Activated T-cell treated with anti-CD3 and anti-CD28 coated beads, Interleukin-2, amount 50 U/mL, for 72 hours (primary cell): ENCODE results near the gene PHGDH. TPM values are rescaled to one million over a fixed set of nuclear protein-coding genes. Genes with fewer than 3 reads are reported as not detected.

Source experiments
- ATAC-seq, 2 donors: fragments of 150-1000 bp; cut with Tn5 transposase; replicated peaks in 1 of 2; 2 replicates each; pipeline ENCODE4 v1.10.0; 2021; ENCODE audit warnings: moderate library complexity in 2 of 2, mild to moderate bottlenecking in 1 of 2
- DNase-seq, 2 donors: peaks; one replicate each; pipeline ENCODE4 v3.0.0; 2021 to 2022; ENCODE audit warnings: mixed read lengths in 1 of 2
- H3K27ac Mint-ChIP-seq: one replicate; pipeline ENCODE4 v1.8.0; 2022; ENCODE audit warnings: mild to moderate bottlenecking, moderate library complexity, mixed read lengths
- H3K27me3 Mint-ChIP-seq: one replicate; pipeline ENCODE4 v1.8.0; 2022; ENCODE audit warnings: low read depth, mixed read lengths
- H3K36me3 Mint-ChIP-seq, 2 donors: one replicate each; pipeline ENCODE4 v1.8.0; 2022; ENCODE audit warnings: mixed read lengths in 2 of 2, mild to moderate bottlenecking in 1 of 2; ENCODE audit not compliant: insufficient read depth in 2 of 2
- H3K4me1 Mint-ChIP-seq: one replicate; pipeline ENCODE4 v1.8.0; 2022; ENCODE audit warnings: low read depth, mixed read lengths
- H3K4me3 Mint-ChIP-seq, 2 donors: one replicate each; pipeline ENCODE4 v1.8.0; 2022; ENCODE audit warnings: mild to moderate bottlenecking in 2 of 2, mixed read lengths in 2 of 2, moderate library complexity in 2 of 2
- H3K9me3 Mint-ChIP-seq, 2 donors: one replicate each; pipeline ENCODE4 v1.8.0; 2022; ENCODE audit warnings: mixed read lengths in 2 of 2
- total RNA-seq, 2 donors: library from RNA; stranded (reverse); gene quantifications; one replicate each; pipeline ENCODE4 v1.2.3, GENCODE V29; 2022

The PHGDH gene
- total RNA-seq, 2 donors from 2014 or later = 431 to 452 TPM

DNA sequence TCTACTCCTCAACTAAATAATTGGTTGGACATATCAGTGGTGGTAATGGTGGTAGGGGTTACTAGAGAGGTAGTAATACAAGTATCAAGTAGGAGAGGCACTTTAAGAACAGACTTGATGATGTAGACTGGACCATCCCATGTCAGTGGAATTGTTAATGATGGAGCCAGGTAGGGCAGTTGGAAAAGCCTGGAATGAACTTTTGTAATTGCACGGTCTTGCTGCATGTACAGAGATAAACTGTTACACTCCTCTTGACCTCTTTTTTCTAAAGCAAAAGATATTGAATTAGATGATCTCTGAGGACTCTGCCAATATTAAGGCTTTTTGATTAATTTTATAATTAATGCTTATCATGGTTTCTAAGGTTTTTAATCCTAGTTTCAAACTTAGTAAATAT lies 51.2 kb downstream of the PHGDH start:
- Mint-ChIP-seq H3K27ac (no peak overlapping the region), H3K4me3 (no peak overlapping the region), H3K9me3 (no peaks in the 10 kb centered on the region), H3K4me1 (no peaks in the 10 kb centered on the region), H3K36me3 (no peaks in the 10 kb centered on the region), H3K27me3 (peaks cover 11% of the 10 kb centered on the region)
- ATAC-seq = no peak
- DNase-seq = no peak

DNA sequence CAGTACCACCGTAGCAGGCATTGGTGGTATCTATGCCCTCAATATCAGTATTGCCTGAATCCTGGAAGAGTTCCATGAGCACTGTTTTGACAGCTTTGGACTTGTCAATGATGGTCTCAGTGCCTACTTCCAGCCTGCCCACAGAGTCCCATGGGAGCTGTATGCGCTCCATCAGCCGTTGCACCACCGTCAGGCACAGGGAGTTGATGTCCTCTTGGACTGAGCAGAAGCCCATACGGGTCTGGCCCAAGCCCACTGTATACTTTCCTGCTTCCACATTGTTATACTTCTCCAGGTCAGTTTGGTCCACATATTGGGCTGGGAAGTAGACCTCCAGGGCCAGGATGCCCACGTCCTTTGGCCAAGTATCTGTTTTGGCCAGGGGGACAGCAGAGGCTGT lies 52.5 kb downstream of the PHGDH start:
- Mint-ChIP-seq H3K27ac (no peak overlapping the region), H3K27me3 (peaks cover 11% of the 10 kb centered on the region), H3K4me3 (no peak overlapping the region), H3K9me3 (no peaks in the 10 kb centered on the region), H3K36me3 (no peaks in the 10 kb centered on the region), H3K4me1 (no peaks in the 10 kb centered on the region)
- DNase-seq (no peak), ATAC-seq (no peak)

DNA sequence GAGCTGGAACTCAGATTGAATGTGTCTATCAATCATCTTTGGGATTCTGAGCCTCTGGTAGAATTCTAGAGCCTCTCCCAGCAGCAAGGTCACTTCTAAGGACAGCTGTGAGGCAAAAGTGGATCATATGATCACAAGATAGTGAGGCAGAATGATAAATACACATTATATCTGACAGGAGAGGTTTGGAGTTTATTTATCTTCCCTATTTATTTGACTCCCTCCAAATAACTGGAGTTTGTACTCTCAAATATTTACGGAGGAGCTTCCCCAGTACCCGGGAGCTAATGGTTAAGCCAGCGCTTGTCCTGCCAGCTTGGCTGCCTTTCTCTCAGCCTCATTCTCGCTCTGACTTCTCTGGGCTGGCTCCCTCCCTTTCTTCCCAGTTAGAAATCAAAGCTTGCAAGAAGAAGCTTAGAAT lies 54.6 kb downstream of the PHGDH start:
- H3K36me3 Mint-ChIP-seq = no peaks in the 10 kb centered on the region
- H3K27me3 Mint-ChIP-seq = peaks cover 11% of the 10 kb centered on the region
- H3K27ac Mint-ChIP-seq = no peak overlapping the region
- no peaks in the 10 kb centered on the region for H3K9me3 Mint-ChIP-seq
- DNase-seq (no peak), ATAC-seq (no peak)
- H3K4me3 Mint-ChIP-seq = no peak overlapping the region
- no peaks in the 10 kb centered on the region for H3K4me1 Mint-ChIP-seq

DNA sequence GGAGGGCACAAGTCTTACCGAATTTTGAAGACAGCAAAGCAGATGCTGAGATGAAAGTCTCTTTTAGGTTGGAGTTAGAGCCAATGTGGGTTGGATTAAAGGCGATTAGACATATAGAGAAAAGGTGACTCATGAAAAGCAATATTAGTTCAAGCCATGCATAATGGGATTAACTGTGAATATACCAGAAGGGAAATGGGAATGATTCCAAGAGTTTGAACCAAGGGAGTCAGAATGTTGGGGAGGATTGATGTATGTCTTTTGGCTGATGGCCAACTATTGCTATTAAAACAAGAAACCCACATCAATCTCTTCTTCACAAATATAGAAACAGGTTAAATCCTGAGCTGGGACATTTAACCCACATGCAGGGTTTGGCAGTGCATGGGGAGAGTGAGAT lies 55.8 kb downstream of the PHGDH start:
- Mint-ChIP-seq H3K9me3 (no peaks in the 10 kb centered on the region), H3K4me1 (no peaks in the 10 kb centered on the region), H3K27ac (no peak overlapping the region), H3K27me3 (peaks cover 11% of the 10 kb centered on the region), H3K36me3 (no peaks in the 10 kb centered on the region), H3K4me3 (no peak overlapping the region)
- no peak for DNase-seq
- ATAC-seq = no peak

DNA sequence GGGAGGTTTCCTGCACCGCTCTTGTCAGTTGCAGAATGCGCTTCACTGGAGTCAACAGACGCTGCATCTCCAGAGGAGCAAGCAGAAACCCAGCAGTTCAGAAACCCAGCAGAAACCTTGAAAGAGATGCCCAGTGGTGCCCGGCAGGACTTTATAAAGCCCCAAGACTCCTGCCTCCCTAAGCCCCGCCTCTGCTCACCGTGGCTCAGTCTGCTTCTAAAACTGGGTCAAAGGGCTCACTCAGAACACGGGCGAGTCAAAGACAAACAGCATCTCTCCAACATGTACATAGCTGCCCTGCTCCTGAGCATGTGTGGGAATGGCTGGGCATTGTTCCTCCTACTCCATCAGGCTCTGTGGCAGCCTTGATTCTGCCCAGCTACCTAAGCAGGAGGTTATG lies 57.0 kb downstream of the PHGDH start, which contains the start of gene HMGCS2:
Gene HMGCS2 (minus strand): TSS at position 128 of the 400 bp plus-strand sequence. CDS start 61 bp downstream, at position 67.
- Mint-ChIP-seq H3K27me3 (peaks cover 18% of the 10 kb centered on the region), H3K9me3 (no peaks in the 10 kb centered on the region), H3K36me3 (no peaks in the 10 kb centered on the region), H3K4me1 (no peaks in the 10 kb centered on the region), H3K4me3 (no peak within 1 kb of the TSS), H3K27ac (no peak within 1 kb of the TSS)
- DNase-seq (no peak), ATAC-seq (no peak)

DNA sequence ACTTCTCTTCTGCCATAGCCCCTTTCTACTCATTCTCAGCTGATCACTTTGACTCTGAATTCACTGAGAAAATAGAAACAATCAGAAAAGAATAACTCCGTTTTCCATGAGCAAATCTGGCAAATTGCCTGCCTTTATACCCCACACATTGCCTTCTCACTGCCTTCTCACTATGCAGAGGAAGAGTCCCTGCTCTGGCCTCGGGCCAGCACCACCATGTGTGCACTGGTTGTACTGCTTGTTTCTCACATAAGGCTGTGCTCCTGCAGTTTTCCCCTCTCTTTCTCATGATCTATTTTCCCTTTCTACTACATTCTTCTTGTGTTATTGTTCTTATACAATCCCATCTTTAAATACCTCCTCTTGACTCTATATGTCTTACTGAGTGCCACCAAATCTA lies 59.3 kb downstream of the PHGDH start:
- H3K36me3 Mint-ChIP-seq = no peaks in the 10 kb centered on the region
- DNase-seq (no peak), ATAC-seq (no peak)
- H3K9me3 Mint-ChIP-seq = no peaks in the 10 kb centered on the region
- H3K4me1 Mint-ChIP-seq = no peaks in the 10 kb centered on the region
- H3K4me3 Mint-ChIP-seq = no peak overlapping the region
- H3K27ac Mint-ChIP-seq = no peak overlapping the region
- H3K27me3 Mint-ChIP-seq = peaks cover 20% of the 10 kb centered on the region

DNA sequence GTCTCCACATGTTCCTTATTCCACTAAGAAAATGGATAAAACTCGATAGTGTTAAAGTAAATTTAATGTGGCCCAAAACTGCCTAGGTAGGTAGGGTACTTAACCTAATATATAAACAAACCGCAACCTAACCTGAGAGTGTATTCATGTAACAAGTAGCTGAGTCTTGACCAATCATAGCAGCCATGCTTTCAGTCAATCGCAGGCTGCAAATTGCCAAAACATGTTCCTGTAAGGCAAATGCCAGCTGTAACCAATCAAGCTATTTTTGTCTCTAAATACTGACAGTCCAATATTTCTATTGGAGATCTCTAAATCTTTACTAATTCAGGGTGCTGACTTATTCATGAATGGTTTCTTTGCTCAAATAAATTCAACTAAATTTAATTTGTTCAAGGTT lies 60.0 kb downstream of the PHGDH start:
- Mint-ChIP-seq H3K27me3 (peaks cover 19% of the 10 kb centered on the region), H3K36me3 (no peaks in the 10 kb centered on the region), H3K4me3 (no peak overlapping the region), H3K27ac (no peak overlapping the region), H3K9me3 (no peaks in the 10 kb centered on the region), H3K4me1 (no peaks in the 10 kb centered on the region)
- no peak for DNase-seq
- no peak for ATAC-seq

DNA sequence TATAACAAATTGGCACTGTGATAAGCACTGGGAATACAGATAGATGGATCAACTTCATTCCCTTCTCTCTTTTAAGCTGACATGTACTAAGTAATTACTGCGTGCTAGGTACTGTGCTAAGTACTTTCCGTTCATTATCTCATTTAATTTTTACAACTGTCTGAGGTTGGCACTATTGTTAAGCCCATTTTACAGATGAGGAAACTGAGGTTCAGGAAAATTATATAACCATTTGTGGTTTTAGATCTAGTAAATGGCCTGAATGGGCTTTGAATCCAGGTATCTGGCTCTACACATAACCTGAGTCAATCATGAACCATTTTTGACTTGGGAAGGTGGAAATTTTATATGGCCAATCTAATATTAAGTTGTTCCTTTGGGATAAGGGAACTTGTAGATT lies 60.6 kb downstream of the PHGDH start:
- DNase-seq (no peak), ATAC-seq (no peak)
- H3K36me3 Mint-ChIP-seq = no peaks in the 10 kb centered on the region
- no peak overlapping the region for H3K4me3 Mint-ChIP-seq
- peaks cover 14% of the 10 kb centered on the region for H3K27me3 Mint-ChIP-seq
- no peak overlapping the region for H3K27ac Mint-ChIP-seq
- H3K9me3 Mint-ChIP-seq = no peaks in the 10 kb centered on the region
- H3K4me1 Mint-ChIP-seq = no peaks in the 10 kb centered on the region

DNA sequence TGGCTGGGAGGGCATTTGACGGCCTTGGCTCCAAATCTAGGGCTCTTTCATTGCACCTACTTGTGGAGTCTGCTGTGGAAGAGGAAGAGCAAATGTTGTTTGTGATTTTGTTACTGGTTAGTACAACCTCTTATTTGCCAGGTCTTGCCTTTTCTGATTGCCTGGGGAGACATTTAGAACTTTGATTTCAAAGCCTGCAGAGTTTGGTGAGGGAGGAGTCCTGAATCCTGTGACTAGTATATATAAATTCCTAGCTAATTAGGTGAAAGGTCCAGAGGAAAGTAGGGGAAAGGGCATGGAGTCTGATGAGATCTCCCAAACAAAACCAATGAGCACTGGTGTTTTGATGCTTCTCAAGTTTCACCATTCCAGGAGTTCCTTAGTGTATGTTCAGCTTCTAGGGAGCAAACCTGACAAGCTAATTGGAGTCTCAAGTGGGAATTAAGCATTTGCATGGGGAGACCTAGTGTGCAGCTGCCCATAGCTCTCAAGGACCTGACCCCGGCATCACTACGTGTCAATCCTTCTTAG lies 62.0 kb downstream of the PHGDH start:
- H3K9me3 Mint-ChIP-seq = no peaks in the 10 kb centered on the region
- H3K4me3 Mint-ChIP-seq = no peak overlapping the region
- H3K27me3 Mint-ChIP-seq = peaks cover 10% of the 10 kb centered on the region
- no peak overlapping the region for H3K27ac Mint-ChIP-seq
- DNase-seq (no peak), ATAC-seq (no peak)
- H3K36me3 Mint-ChIP-seq = no peaks in the 10 kb centered on the region
- no peaks in the 10 kb centered on the region for H3K4me1 Mint-ChIP-seq

DNA sequence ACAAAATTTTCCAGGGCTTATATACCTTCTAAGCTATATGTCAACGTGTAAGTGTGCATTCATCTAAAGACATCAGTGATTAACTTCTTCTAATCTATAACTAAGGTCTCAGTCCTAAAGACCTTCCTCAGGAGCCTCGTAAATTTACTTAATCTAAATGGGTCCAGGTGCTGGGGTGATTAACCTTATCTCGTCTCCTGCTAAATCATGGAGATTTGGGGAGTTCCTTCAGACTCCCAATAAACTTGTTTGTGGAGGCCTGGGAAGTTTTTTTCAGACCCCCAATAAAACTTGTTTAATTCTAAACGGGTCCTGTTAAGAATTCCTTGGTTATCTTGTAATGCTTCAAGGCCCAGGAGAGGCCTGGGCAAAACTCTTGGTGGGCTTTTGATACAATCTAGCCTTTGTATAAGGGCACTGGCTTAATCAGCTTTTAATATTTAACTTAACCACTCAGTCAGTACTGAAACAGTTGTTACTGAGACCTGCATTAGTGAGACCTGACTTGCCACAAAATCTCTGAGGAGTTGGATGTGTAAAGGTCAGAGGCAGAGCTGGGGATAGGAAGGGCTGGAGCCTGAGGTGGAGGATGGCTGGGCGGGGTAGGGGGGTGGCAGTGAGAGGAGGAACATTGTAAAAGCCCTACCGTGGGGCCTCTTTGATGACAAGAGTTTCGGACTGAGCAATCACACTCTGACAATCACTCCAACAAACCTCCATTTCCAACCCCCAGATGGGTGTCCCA lies 63.2 kb downstream of the PHGDH start:
- DNase-seq (no peak), ATAC-seq (no peak)
- Mint-ChIP-seq H3K36me3 (no peaks in the 10 kb centered on the region), H3K4me3 (no peak overlapping the region), H3K27ac (no peak overlapping the region), H3K27me3 (peaks cover 17% of the 10 kb centered on the region), H3K4me1 (no peaks in the 10 kb centered on the region), H3K9me3 (no peaks in the 10 kb centered on the region)

DNA sequence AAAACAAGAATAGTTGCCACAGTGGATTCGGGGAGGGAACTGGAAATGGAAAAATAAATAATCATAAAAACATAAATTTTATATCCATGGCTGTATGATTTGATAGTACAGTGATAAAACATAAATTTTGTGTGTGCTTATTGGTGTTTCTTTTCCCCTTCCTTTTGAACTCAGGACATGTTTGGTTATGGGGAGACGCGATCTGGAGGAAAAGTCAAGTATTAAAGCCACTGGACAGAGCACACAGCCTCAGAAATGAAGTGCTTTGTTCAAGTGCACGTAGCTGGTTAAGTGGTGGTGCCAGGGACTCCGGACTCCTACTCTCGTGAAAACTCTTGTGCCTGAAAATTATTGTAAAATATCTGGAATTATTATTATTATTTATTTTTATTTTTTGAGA lies 66.6 kb downstream of the PHGDH start:
- ATAC-seq (no peak), DNase-seq (no peak)
- Mint-ChIP-seq H3K4me3 (no peak overlapping the region), H3K27me3 (peaks cover 33% of the 10 kb centered on the region), H3K4me1 (peaks cover 4% of the 10 kb centered on the region), H3K27ac (no peak overlapping the region), H3K36me3 (no peaks in the 10 kb centered on the region), H3K9me3 (no peaks in the 10 kb centered on the region)

DNA sequence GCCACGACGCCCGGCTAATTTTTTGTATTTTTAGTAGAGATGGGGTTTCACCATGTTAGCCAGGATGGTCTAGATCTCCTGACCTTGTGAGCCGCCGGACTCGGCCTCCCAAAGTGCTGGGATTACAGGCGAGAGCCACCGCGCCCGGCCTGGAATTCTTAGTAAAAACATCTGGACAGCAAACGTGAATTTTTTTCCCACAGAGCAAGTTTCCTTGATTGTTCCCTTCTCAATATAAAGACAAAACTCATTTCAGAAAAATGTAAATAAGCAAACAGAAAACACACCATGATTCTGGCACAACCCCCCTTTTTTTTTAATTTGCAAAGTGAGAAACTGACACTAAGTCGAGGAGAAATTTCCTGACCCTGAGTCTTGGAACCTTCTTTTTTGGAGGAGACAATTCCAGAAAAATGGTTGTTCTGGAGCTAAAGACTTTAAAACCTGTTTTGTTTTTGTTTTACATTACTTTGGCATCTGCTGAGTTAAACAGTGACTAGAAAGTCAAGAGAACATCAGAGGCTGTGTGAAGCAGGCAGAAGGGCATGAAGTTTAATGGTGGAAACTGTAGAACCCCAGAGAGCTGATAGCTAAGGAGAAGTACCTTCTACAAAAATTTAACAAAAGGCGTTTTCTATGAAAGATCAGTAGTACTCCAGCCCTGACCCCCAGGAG lies 67.3 kb downstream of the PHGDH start:
- Mint-ChIP-seq H3K36me3 (no peaks in the 10 kb centered on the region), H3K27me3 (peaks cover 33% of the 10 kb centered on the region), H3K27ac (peak overlapping the region; percentile 38), H3K4me1 (peaks cover 11% of the 10 kb centered on the region), H3K9me3 (no peaks in the 10 kb centered on the region), H3K4me3 (no peak overlapping the region)
- DNase-seq (no peak), ATAC-seq (no peak)

DNA sequence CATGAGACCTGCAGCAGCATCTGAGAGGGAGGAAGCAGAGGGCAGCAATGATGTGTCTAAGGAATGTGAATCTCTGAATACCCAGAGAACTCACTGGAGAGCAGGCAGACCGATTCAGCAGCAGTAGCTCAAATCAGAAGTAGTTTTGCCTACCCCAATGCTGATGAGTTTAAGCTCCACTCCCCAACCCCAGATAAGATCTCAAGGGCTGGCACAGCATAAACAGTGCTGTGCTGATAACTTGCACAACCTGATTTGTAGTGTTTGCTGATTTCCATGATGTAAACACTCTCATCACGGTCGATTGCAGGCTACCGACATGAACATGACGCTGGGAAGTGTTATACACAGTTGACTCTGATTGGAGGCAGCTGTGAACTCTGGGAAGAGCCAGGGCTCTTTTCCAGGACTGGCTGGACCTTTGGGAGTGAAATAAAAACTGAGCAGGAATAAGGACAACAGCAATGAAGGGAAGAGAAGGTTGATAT lies 68.2 kb downstream of the PHGDH start:
- DNase-seq = no peak
- H3K27me3 Mint-ChIP-seq = peaks cover 36% of the 10 kb centered on the region

More for the DNA sequence above, 68.2 kb downstream of the PHGDH start:
- Mint-ChIP-seq H3K36me3 (no peaks in the 10 kb centered on the region), H3K9me3 (no peaks in the 10 kb centered on the region), H3K27ac (no peak overlapping the region), H3K4me3 (no peak overlapping the region), H3K4me1 (peaks cover 14% of the 10 kb centered on the region)
- no peak for ATAC-seq
